ENCODE data around the gene SUSD3.
A peak's percentile ranks its signal among the peaks of the same experiment; 100 is the strongest.

SUSD3 gene

GRCh38 chr9:93053781-93054331 is 4.6 kb upstream of the SUSD3 start:
- Histone ChIP-seq H3K27me3 (ENCODE audit: insufficient read depth, low read length) (peaks cover 3% of the 10 kb centered on the region; the same call in 1 of the 2 replicates), H3K9ac (ENCODE audit: low read depth, low read length) (no peak overlapping the region), H3K4me3 (ENCODE audit: low read length) (no peak overlapping the region), H3K27ac (ENCODE audit: low read depth, low read length) (no peak overlapping the region), H3K4me1 (ENCODE audit: insufficient read depth, low read length) (peaks cover 10% of the 10 kb centered on the region), H3K36me3 (ENCODE audit: insufficient read depth, low read length) (no peaks in the 10 kb centered on the region), H3K9me3 (ENCODE audit: insufficient read depth, low read depth, low read length) (no peaks in the 10 kb centered on the region)
- 78% methylated on average over 5 of the region's 5 CpGs for WGBS

GRCh38 chr9:93054758-93055704 is 3.5 kb upstream of the SUSD3 start:
- H3K9me3 ChIP-seq (ENCODE audit: insufficient read depth, low read depth, low read length) = no peaks in the 10 kb centered on the region
- H3K4me1 ChIP-seq (ENCODE audit: insufficient read depth, low read length) = peaks cover 10% of the 10 kb centered on the region
- H3K27ac ChIP-seq (ENCODE audit: low read depth, low read length) = no peak overlapping the region
- no peak overlapping the region for H3K4me3 ChIP-seq (ENCODE audit: low read length)
- no peaks in the 10 kb centered on the region for H3K36me3 ChIP-seq (ENCODE audit: insufficient read depth, low read length)
- peaks cover 14% of the 10 kb centered on the region for H3K27me3 ChIP-seq (ENCODE audit: insufficient read depth, low read length)
- 89% methylated on average over 11 of the region's 11 CpGs for WGBS
- no peak overlapping the region for H3K9ac ChIP-seq (ENCODE audit: low read depth, low read length)

GRCh38 chr9:93057042-93057702 is 1.3 kb upstream of the SUSD3 start:
- no peak overlapping the region for H3K9ac ChIP-seq (ENCODE audit: low read depth, low read length)
- H3K4me1 ChIP-seq (ENCODE audit: insufficient read depth, low read length) = peaks cover 10% of the 10 kb centered on the region
- H3K4me3 ChIP-seq (ENCODE audit: low read length) = no peak overlapping the region
- no peaks in the 10 kb centered on the region for H3K36me3 ChIP-seq (ENCODE audit: insufficient read depth, low read length)
- H3K27me3 ChIP-seq (ENCODE audit: insufficient read depth, low read length) = peaks cover 17% of the 10 kb centered on the region
- H3K9me3 ChIP-seq (ENCODE audit: insufficient read depth, low read depth, low read length) = no peaks in the 10 kb centered on the region
- no peak overlapping the region for H3K27ac ChIP-seq (ENCODE audit: low read depth, low read length)
- WGBS = 83% methylated on average over 8 of the region's 8 CpGs

DNA sequence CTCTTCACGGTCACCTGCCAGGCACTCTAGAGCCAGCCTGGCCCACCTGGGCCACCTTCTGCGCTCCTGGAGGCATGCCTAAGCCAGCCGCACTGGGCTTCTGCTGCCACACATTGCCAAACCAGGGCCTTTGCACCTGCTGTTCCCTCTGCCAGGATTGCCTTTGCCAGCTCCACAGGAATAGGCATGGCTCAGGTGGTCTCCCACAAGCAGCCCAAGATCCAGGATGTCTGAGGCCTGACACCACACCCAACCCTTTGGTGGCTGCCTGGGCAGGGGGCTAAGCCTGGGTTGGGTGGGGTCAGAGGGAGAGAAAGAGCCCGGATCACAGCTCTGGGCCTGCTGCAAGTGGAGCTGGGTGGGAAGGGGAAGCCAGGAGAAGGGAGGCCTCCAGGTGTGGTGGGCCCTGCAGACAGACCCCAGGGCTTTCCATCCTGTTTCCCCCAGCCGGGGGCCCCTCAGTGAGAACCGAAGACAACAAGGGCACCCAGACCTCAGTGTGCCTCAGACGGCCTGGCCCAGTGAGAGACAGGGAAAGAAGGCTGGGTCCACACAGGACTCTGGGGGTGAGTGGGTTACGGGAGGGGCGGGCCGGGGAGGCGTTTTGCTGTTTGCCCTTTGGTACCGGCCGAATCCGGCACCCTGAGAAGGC is 672 bp upstream of the SUSD3 start:
- no peak overlapping the region for H3K9ac ChIP-seq (ENCODE audit: low read depth, low read length)
- peaks cover 17% of the 10 kb centered on the region for H3K27me3 ChIP-seq (ENCODE audit: insufficient read depth, low read length)
- H3K9me3 ChIP-seq (ENCODE audit: insufficient read depth, low read depth, low read length) = no peaks in the 10 kb centered on the region
- H3K27ac ChIP-seq (ENCODE audit: low read depth, low read length) = no peak overlapping the region
- WGBS = 60% methylated on average over 12 of the region's 14 CpGs
- no peaks in the 10 kb centered on the region for H3K36me3 ChIP-seq (ENCODE audit: insufficient read depth, low read length)
- peak overlapping the region; percentile 34 for H3K4me3 ChIP-seq (ENCODE audit: low read length)
- peaks cover 10% of the 10 kb centered on the region for H3K4me1 ChIP-seq (ENCODE audit: insufficient read depth, low read length)

DNA sequence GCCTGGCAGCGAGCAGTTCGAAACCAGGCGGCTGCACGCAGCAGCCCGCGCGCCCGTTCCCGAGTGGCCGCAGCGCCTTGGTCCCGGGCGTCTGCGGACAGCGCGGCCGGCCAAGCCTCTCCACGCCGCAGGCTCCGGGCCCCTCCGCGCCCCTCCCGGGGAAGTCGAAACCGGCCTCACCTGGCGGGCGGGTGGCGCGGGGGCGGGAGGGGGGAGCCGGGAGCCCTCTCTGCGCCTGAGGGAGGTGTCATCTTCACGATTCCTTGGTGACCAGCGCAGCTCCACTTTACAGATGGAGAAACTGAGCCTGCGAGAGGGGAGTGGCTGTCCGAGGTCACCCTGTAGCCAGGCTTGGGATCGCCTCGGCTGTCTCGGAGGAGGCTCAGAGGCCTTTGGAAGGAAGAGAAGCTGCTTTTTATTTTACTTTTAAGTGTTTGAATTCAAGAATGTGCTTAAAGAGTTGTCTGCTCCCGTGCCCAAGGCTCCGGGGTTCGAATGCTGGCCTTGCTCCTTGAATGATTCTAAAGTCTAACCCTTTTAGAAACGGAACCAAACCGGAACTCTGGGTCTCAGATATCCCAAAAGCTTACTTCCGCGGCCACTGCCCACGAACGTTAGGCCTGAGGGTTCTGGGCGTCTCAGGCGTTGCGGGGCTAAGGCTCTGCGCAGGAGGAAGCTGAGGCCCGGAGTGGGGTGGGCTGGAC is 662 bp downstream of the SUSD3 start:
- Histone ChIP-seq H3K9ac (ENCODE audit: low read depth, low read length) (no peak overlapping the region), H3K4me3 (ENCODE audit: low read length) (peak overlapping the region; percentile 49), H3K36me3 (ENCODE audit: insufficient read depth, low read length) (no peaks in the 10 kb centered on the region), H3K27me3 (ENCODE audit: insufficient read depth, low read length) (peaks cover 17% of the 10 kb centered on the region), H3K4me1 (ENCODE audit: insufficient read depth, low read length) (peaks cover 5% of the 10 kb centered on the region; the same call in 1 of the 2 replicates), H3K9me3 (ENCODE audit: insufficient read depth, low read depth, low read length) (no peaks in the 10 kb centered on the region), H3K27ac (ENCODE audit: low read depth, low read length) (no peak overlapping the region)
- 29% methylated on average over 53 of the region's 53 CpGs for WGBS

- H3K27me3 ChIP-seq (ENCODE audit: insufficient read depth, low read length) = peaks cover 17% of the 10 kb centered on the region
- no peak overlapping the region for H3K4me3 ChIP-seq (ENCODE audit: low read length)
- no peak overlapping the region for H3K27ac ChIP-seq (ENCODE audit: low read depth, low read length)
- WGBS = 82% methylated on average over 7 of the region's 7 CpGs
- H3K36me3 ChIP-seq (ENCODE audit: insufficient read depth, low read length) = no peaks in the 10 kb centered on the region
- peaks cover 5% of the 10 kb centered on the region; the same call in 1 of the 2 replicates for H3K4me1 ChIP-seq (ENCODE audit: insufficient read depth, low read length)
- H3K9me3 ChIP-seq (ENCODE audit: insufficient read depth, low read depth, low read length) = no peaks in the 10 kb centered on the region
- H3K9ac ChIP-seq (ENCODE audit: low read depth, low read length) = no peak overlapping the region
Observed at GRCh38 chr9:93059715-93060578, 1.4 kb downstream of the SUSD3 start.

GRCh38 chr9:93060746-93061259 is 2.3 kb downstream of the SUSD3 start:
- Histone ChIP-seq H3K27me3 (ENCODE audit: insufficient read depth, low read length) (peaks cover 17% of the 10 kb centered on the region), H3K9me3 (ENCODE audit: insufficient read depth, low read depth, low read length) (no peaks in the 10 kb centered on the region), H3K4me3 (ENCODE audit: low read length) (no peak overlapping the region), H3K9ac (ENCODE audit: low read depth, low read length) (no peak overlapping the region), H3K36me3 (ENCODE audit: insufficient read depth, low read length) (no peaks in the 10 kb centered on the region), H3K4me1 (ENCODE audit: insufficient read depth, low read length) (peaks cover 5% of the 10 kb centered on the region; the same call in 1 of the 2 replicates), H3K27ac (ENCODE audit: low read depth, low read length) (no peak overlapping the region)
- 92% methylated on average over 8 of the region's 8 CpGs for WGBS

DNA sequence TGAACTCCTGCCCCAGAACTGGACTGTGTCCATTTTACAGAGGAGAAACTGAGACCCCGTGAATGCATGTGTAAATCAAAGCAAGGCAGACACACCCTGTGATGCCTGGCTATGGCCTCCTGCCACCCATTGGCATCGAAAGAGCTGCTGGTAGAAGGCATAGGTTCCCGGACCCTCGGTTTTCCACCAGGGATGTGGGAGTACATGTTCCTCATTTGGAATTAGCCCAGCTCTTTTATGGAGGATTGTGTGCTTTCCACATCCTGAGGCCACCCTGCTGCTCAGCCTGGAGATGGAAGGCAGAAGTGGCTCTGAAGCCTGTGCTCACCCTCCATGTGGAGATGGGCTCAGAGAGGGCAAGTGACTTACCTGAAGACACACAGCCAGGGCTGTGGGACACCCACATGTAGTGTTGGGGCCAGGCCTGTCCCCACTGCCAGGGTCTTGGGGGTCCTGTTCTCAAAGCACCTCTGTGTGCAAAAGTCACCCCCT is 2.8 kb downstream of the SUSD3 start:
- Histone ChIP-seq H3K4me1 (ENCODE audit: insufficient read depth, low read length) (peaks cover 5% of the 10 kb centered on the region; the same call in 1 of the 2 replicates), H3K36me3 (ENCODE audit: insufficient read depth, low read length) (no peaks in the 10 kb centered on the region), H3K4me3 (ENCODE audit: low read length) (no peak overlapping the region), H3K27me3 (ENCODE audit: insufficient read depth, low read length) (peaks cover 17% of the 10 kb centered on the region), H3K9me3 (ENCODE audit: insufficient read depth, low read depth, low read length) (no peaks in the 10 kb centered on the region), H3K9ac (ENCODE audit: low read depth, low read length) (no peak overlapping the region), H3K27ac (ENCODE audit: low read depth, low read length) (no peak overlapping the region)
- WGBS = 95% methylated on average over 4 of the region's 4 CpGs

DNA sequence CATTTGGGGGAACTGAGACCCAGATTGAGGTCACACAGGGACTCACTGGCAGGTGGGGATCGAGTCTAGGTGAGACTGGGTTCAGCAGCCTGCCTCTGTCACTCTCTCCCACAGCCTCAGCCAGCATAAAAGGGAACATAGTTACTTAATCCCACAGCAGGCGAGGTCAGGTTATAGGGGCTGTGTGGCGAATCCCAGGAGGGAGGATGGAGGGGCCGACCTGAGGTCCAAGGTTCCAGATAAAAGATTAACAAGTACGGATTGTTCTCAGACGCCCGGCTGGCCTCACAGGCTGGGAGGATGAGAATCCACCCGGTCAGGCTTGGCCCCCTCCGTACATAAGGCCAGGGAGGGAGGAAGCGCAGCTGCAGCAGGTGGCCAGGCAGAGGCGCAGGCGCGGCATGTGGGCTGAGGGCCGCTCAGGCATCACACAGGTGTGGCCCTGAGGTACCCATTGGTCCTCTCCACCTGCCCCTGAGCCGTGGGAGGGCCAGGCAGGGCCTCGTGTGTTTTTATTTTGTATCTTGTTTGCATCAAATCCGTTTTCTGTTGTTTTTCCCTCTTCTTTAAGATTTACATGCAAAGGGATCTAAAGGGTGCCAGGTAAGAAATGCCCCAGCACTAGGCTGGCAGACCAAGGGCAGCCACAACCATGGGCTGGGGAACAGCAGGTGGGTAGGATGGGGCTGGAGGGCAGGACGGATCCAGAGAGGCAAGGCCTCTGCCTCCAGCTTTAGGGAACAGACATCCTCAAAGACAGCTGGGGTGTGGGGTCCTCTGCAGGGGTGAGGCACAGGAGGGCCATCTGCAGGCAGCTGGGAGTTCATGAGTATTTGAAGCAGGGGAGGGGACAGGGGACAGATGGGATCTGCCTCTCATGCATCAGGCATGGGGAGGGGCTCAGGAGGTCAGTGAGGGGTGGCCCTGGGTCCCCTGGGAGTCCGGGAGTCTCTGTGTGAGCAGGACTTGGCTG is 3.6 kb downstream of the SUSD3 start:
- Histone ChIP-seq H3K27ac (ENCODE audit: low read depth, low read length) (no peak overlapping the region), H3K27me3 (ENCODE audit: insufficient read depth, low read length) (peaks cover 17% of the 10 kb centered on the region), H3K4me3 (ENCODE audit: low read length) (no peak overlapping the region), H3K9me3 (ENCODE audit: insufficient read depth, low read depth, low read length) (no peaks in the 10 kb centered on the region), H3K9ac (ENCODE audit: low read depth, low read length) (no peak overlapping the region), H3K4me1 (ENCODE audit: insufficient read depth, low read length) (peaks cover 2% of the 10 kb centered on the region; the same call in 1 of the 2 replicates), H3K36me3 (ENCODE audit: insufficient read depth, low read length) (no peaks in the 10 kb centered on the region)
- 75% methylated on average over 19 of the region's 19 CpGs for WGBS
